ENCODE measurements around the gene RTRAF.

GRCh38 chr14:51979088-51979709, 10.1 kb upstream of the RTRAF start:
- TF ChIP-seq CTCF (IDR thresholded peaks at IDR 0.05; ENCODE audit: low read depth, low read length) (peak; percentile 98), EZH2phosphoT487 (IDR thresholded peaks at IDR 0.05; ENCODE audit: low read depth) (no peak)

Data from OCI-LY3 (cell line).